ENCODE measurements around the gene HECTD4.

DNA sequence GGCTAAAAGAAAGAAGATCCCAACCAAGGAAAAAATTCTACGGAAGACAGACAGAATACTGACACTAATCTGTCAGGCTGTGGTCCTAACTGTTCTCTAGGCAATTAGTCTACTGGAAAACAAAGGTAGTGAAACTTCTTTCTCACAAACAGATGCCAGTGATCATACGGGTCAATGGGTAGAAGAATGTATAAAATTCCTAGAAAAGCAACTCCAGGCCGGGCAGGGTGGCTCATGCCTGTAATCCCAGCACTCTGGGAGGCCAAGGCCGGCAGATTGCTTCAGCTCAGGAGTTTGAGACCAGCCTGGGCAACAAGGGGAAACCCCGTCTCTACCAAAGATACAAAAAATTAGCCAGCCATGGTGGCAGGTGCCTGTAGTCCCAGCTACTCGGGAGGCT is 64.8 kb downstream of the HECTD4 start:
- TF ChIP-seq, protein P1, sequence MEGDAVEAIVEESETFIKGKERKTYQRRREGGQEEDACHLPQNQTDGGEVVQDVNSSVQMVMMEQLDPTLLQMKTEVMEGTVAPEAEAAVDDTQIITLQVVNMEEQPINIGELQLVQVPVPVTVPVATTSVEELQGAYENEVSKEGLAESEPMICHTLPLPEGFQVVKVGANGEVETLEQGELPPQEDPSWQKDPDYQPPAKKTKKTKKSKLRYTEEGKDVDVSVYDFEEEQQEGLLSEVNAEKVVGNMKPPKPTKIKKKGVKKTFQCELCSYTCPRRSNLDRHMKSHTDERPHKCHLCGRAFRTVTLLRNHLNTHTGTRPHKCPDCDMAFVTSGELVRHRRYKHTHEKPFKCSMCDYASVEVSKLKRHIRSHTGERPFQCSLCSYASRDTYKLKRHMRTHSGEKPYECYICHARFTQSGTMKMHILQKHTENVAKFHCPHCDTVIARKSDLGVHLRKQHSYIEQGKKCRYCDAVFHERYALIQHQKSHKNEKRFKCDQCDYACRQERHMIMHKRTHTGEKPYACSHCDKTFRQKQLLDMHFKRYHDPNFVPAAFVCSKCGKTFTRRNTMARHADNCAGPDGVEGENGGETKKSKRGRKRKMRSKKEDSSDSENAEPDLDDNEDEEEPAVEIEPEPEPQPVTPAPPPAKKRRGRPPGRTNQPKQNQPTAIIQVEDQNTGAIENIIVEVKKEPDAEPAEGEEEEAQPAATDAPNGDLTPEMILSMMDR (IDR thresholded peaks at IDR 0.05; ENCODE audit: low read depth, low read length, missing input control): no peak
- TF ChIP-seq TAF1 (conservative IDR thresholded peaks at IDR 0.05) (no peak), GABPA (IDR thresholded peaks at IDR 0.05 in 1 of 2, conservative IDR thresholded peaks at IDR 0.05 in 1 of 2) (no peak), RAD21 (IDR thresholded peaks at IDR 0.05) (no peak)

Data from liver (tissue), 3 donors.